Nephron progenitor cell (in vitro differentiated cells): ENCODE results near the gene SEMA4A.
"Not testable (repeated sequence)": the region's sequence is repeated elsewhere in the genome, so short reads cannot be mapped to it uniquely, and the experiment has no call there.

ENCODE experiments used
- DNase-seq: peaks from one replicate; pipeline ENCODE4 v3.0.0; 2021
- H3K27ac Mint-ChIP-seq: 2 replicates; pipeline ENCODE4 v1.8.0; 2021; ENCODE audit warnings: mild to moderate bottlenecking, moderate library complexity, mixed read lengths
- H3K27me3 Mint-ChIP-seq: 2 replicates; pipeline ENCODE4 v1.8.0; 2021; ENCODE audit warnings: mild to moderate bottlenecking, low read depth, mixed read lengths; ENCODE audit not compliant: poor library complexity
- H3K36me3 Mint-ChIP-seq: 2 replicates; pipeline ENCODE4 v1.8.0; 2021; ENCODE audit warnings: low read depth, mixed read lengths
- H3K4me1 Mint-ChIP-seq: 2 replicates; pipeline ENCODE4 v1.8.0; 2021; ENCODE audit warnings: mixed read lengths
- H3K4me3 Mint-ChIP-seq: 2 replicates; pipeline ENCODE4 v1.8.0; 2021; ENCODE audit warnings: mild to moderate bottlenecking, moderate library complexity, mixed read lengths
- H3K9me3 Mint-ChIP-seq: 2 replicates; pipeline ENCODE4 v1.8.0; 2021; ENCODE audit warnings: mild to moderate bottlenecking, moderate library complexity, mixed read lengths
- CTCF ChIP-seq: fragments of 200-600 bp; sonication (generic); IDR thresholded peaks from 2 replicates; pipeline ENCODE4 v1.5.0; 2021; ENCODE audit warnings: antibody characterized with exemption

SEMA4A gene

GRCh38 chr1:156114101-156114918 lies 39.1 kb upstream of the SEMA4A start, which contains the start of gene LMNA:
LMNA (plus strand) TSS chr1:156114711; CDS start chr1:156114919, 208 bp downstream.
- Mint-ChIP-seq H3K27me3 (peaks cover 32% of the 10 kb centered on the region), H3K27ac (no peak within 1 kb of the TSS), H3K4me1 (peaks cover 45% of the 10 kb centered on the region), H3K9me3 (no peaks in the 10 kb centered on the region), H3K36me3 (peaks cover 22% of the 10 kb centered on the region), H3K4me3 (peak within 1 kb of the TSS; percentile 85)
- no peak for TF ChIP-seq CTCF
- DNase-seq = peak; percentile 55

GRCh38 chr1:156114919-156115513 lies 38.4 kb upstream of the SEMA4A start:
- Mint-ChIP-seq H3K4me3 (peak overlapping the region; percentile 85), H3K4me1 (peaks cover 45% of the 10 kb centered on the region), H3K27me3 (peaks cover 32% of the 10 kb centered on the region), H3K36me3 (peaks cover 23% of the 10 kb centered on the region), H3K9me3 (no peaks in the 10 kb centered on the region), H3K27ac (no peak overlapping the region)
- DNase-seq = no peak
- TF ChIP-seq CTCF = no peak

- Mint-ChIP-seq H3K9me3 (no peaks in the 10 kb centered on the region), H3K4me3 (peak overlapping the region; percentile 85), H3K4me1 (peaks cover 50% of the 10 kb centered on the region), H3K36me3 (peaks cover 22% of the 10 kb centered on the region), H3K27ac (no peak overlapping the region), H3K27me3 (peaks cover 32% of the 10 kb centered on the region)
- peak; percentile 58 for DNase-seq
- no peak for TF ChIP-seq CTCF
Measured at GRCh38 chr1:156115514-156116374, 37.6 kb upstream of the SEMA4A start.

GRCh38 chr1:156116731-156117130 lies 36.7 kb upstream of the SEMA4A start:
- Mint-ChIP-seq H3K36me3 (peaks cover 17% of the 10 kb centered on the region), H3K27me3 (peaks cover 32% of the 10 kb centered on the region), H3K4me1 (peaks cover 58% of the 10 kb centered on the region)
- not testable (repeated sequence) for H3K9me3 Mint-ChIP-seq, H3K27ac Mint-ChIP-seq, H3K4me3 Mint-ChIP-seq, DNase-seq

- H3K4me3 Mint-ChIP-seq = no peak overlapping the region
- peaks cover 65% of the 10 kb centered on the region for H3K4me1 Mint-ChIP-seq
- DNase-seq = no peak
- no peaks in the 10 kb centered on the region for H3K9me3 Mint-ChIP-seq
- H3K27me3 Mint-ChIP-seq = peaks cover 32% of the 10 kb centered on the region
- no peak for TF ChIP-seq CTCF
- H3K27ac Mint-ChIP-seq = no peak overlapping the region
- H3K36me3 Mint-ChIP-seq = peaks cover 17% of the 10 kb centered on the region
Measured at GRCh38 chr1:156117414-156118176, 35.8 kb upstream of the SEMA4A start.
